ENCODE results near the gene COX18. TPM values are rescaled to one million over a fixed set of nuclear protein-coding genes. Genes with fewer than 3 reads are reported as not detected.

Gene COX18
- total and polyA plus RNA-seq, 3 donors from 2014 or later: 16.9 to 38.0 (median 32.7) TPM

- Histone ChIP-seq H3K4me3 (no peak overlapping the region), H3K27me3 (no peaks in the 10 kb centered on the region), H3K9me3 (no peaks in the 10 kb centered on the region), H3K4me1 (no peaks in the 10 kb centered on the region), H3K36me3 (ENCODE audit: low read depth, missing control alignments) (no peaks in the 10 kb centered on the region), H3K27ac (no peak overlapping the region)
- no peak for DNase-seq
- intact Hi-C loops (cut with DNase I; ENCODE audit: low total_unique reads): no loop called here
- TF ChIP-seq CTCF (IDR thresholded peaks at IDR 0.05) (no peak), POLR2A (IDR thresholded peaks at IDR 0.05) (no peak)
- 87 to 89% methylated on average over 3 to 4 of the region's 4 CpGs for WGBS, 2 donors
Observed at GRCh38 chr4:73011629-73011985, 57.9 kb downstream of the COX18 start.

GRCh38 chr4:73010789-73011628, 58.5 kb downstream of the COX18 start:
- Histone ChIP-seq H3K9me3 (no peaks in the 10 kb centered on the region), H3K4me1 (no peaks in the 10 kb centered on the region), H3K36me3 (ENCODE audit: low read depth, missing control alignments) (no peaks in the 10 kb centered on the region), H3K4me3 (no peak overlapping the region), H3K27ac (no peak overlapping the region), H3K27me3 (no peaks in the 10 kb centered on the region)
- intact Hi-C loops (cut with DNase I; ENCODE audit: low total_unique reads): no loop called here
- 96 to 100% methylated on average over 1 to 4 of the region's 4 CpGs for WGBS, 2 donors
- TF ChIP-seq CTCF (IDR thresholded peaks at IDR 0.05) (no peak), POLR2A (IDR thresholded peaks at IDR 0.05) (no peak)
- DNase-seq: no peak

- 96 to 100% methylated on average over 1 of the region's 1 CpG for WGBS, 2 donors
- no peak overlapping the region for H3K27ac ChIP-seq
- no peaks in the 10 kb centered on the region for H3K4me1 ChIP-seq
- no peak for TF ChIP-seq CTCF (IDR thresholded peaks at IDR 0.05)
- no peak for TF ChIP-seq POLR2A (IDR thresholded peaks at IDR 0.05)
- no peak for DNase-seq
- intact Hi-C loops (cut with DNase I; ENCODE audit: low total_unique reads): no loop called here
- H3K36me3 ChIP-seq (ENCODE audit: low read depth, missing control alignments): no peaks in the 10 kb centered on the region
- no peaks in the 10 kb centered on the region for H3K27me3 ChIP-seq
- no peaks in the 10 kb centered on the region for H3K9me3 ChIP-seq
- H3K4me3 ChIP-seq: no peak overlapping the region
Observed at GRCh38 chr4:73007526-73008100, 61.9 kb downstream of the COX18 start.

DNA sequence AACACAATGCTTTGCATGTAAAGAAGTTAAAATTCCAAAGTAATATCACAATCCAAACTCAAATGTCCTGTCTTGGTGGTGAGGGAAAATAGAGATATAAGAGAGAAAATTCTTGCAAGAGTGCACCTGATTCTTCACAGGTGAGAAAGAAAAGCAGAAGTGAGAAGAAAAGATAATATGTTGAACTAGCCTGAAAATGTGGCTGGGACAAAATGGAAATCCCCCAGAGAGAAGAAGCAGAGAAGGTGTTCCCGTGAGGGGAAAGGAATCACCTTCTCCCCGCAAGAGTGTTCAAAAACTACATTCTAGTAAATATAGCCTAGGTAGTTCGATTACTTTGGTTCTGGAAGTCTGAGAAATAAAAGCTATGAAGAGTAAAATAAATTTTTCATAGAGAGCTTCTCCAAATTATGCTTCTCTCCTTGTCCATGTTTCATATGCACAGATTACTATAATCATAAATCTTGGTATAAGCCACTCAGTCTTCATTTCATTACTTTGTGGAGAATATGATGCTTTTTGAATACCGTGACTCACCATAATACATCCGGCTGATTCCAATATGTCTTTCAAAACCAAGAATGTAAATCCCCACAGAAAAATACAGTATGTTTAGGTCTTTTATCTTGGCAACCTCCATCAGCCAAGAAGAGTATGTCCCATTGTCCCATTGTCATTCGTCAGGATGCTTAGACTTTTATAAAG, 63.1 kb downstream of the COX18 start:
- Histone ChIP-seq H3K4me1 (no peaks in the 10 kb centered on the region), H3K36me3 (ENCODE audit: low read depth, missing control alignments) (no peaks in the 10 kb centered on the region), H3K27ac (no peak overlapping the region), H3K4me3 (no peak overlapping the region), H3K27me3 (no peaks in the 10 kb centered on the region), H3K9me3 (no peaks in the 10 kb centered on the region)
- DNase-seq: no peak
- no peak for TF ChIP-seq CTCF (IDR thresholded peaks at IDR 0.05)
- TF ChIP-seq POLR2A (IDR thresholded peaks at IDR 0.05): no peak
- intact Hi-C loops (cut with DNase I; ENCODE audit: low total_unique reads): no loop called here
- 94 to 95% methylated on average over 6 of the region's 6 CpGs for WGBS, 2 donors
